GM23338 (cell line): Measurements from ENCODE around the gene ATP6V0C. TPM values are rescaled to one million over a fixed set of nuclear protein-coding genes. Genes with fewer than 3 reads are reported as not detected.

Experiments
- ATAC-seq: fragments of 200-7000 bp; cut with Tn5 transposase; 3 replicates; pipeline ENCODE4 v1.9.1; 2020
- DNase-seq: peaks from one replicate; pipeline ENCODE4 v3.0.0-alpha.2; 2015; ENCODE audit warnings: low spot score
- H2AFZ ChIP-seq: fragments of 200-600 bp; sonication (generic); 2 replicates; pipeline ENCODE4 v1.8.0; 2016; ENCODE audit warnings: antibody characterized with exemption, mild to moderate bottlenecking, moderate library complexity
- H3F3A ChIP-seq: fragments of 200-600 bp; sonication (generic); replicated peaks from 2 replicates; pipeline ENCODE4 v1.8.0; 2017; ENCODE audit warnings: antibody characterized with exemption, mixed run types, low read depth
- H3K27ac ChIP-seq: fragments of 200-600 bp; sonication (generic); 2 replicates; pipeline ENCODE4 v1.6.1; 2016; ENCODE audit warnings: low read depth
- H3K27me3 ChIP-seq: fragments of 200-600 bp; sonication (generic); 2 replicates; pipeline ENCODE4 v1.8.0; 2016; ENCODE audit warnings: mild to moderate bottlenecking, mixed run types, moderate library complexity; ENCODE audit not compliant: insufficient read depth
- H3K36me3 ChIP-seq: fragments of 200-600 bp; sonication (generic); 2 replicates; pipeline ENCODE4 v1.8.0; 2016; ENCODE audit warnings: mild to moderate bottlenecking; ENCODE audit not compliant: insufficient read depth
- H3K4me1 ChIP-seq: fragments of 200-600 bp; sonication (generic); 2 replicates; pipeline ENCODE4 v1.8.0; 2016; ENCODE audit warnings: mild to moderate bottlenecking, moderate library complexity; ENCODE audit not compliant: insufficient read depth
- H3K4me2 ChIP-seq: fragments of 200-600 bp; sonication (generic); 2 replicates; pipeline ENCODE4 v1.7.1; 2017; ENCODE audit warnings: mixed run types
- H3K4me3 ChIP-seq: fragments of 200-600 bp; sonication (generic); 2 replicates; pipeline ENCODE4 v1.6.1; 2016; ENCODE audit warnings: mixed run types
- H3K79me2 ChIP-seq: fragments of 200-600 bp; sonication (generic); replicated peaks from 2 replicates; pipeline ENCODE4 v1.8.0; 2017; ENCODE audit warnings: mild to moderate bottlenecking; ENCODE audit not compliant: insufficient read depth
- H3K9me2 ChIP-seq: fragments of 200-600 bp; sonication (generic); 2 replicates; pipeline ENCODE4 v1.8.0; 2017; ENCODE audit not compliant: insufficient read depth
- H4K20me1 ChIP-seq: fragments of 200-600 bp; sonication (generic); replicated peaks from 2 replicates; pipeline ENCODE4 v1.8.0; 2017; ENCODE audit warnings: mild to moderate bottlenecking; ENCODE audit not compliant: insufficient read depth
- H3K27ac Mint-ChIP-seq: 2 replicates; pipeline ENCODE4 v1.8.0; 2020; ENCODE audit warnings: inconsistent platforms, mild to moderate bottlenecking, moderate library complexity, mixed read lengths
- H3K27me3 Mint-ChIP-seq: 3 replicates; pipeline ENCODE4 v1.8.0; 2022; ENCODE audit warnings: low read depth, mild to moderate bottlenecking, moderate library complexity, mixed read lengths, inconsistent platforms; ENCODE audit not compliant: insufficient read depth, poor library complexity
- H3K36me3 Mint-ChIP-seq: 3 replicates; pipeline ENCODE4 v1.8.0; 2021; ENCODE audit warnings: low read depth, mild to moderate bottlenecking, inconsistent platforms, moderate library complexity, mixed read lengths
- H3K4me1 Mint-ChIP-seq: 3 replicates; pipeline ENCODE4 v1.8.0; 2020; ENCODE audit warnings: mild to moderate bottlenecking, inconsistent platforms, mixed read lengths
- H3K4me3 Mint-ChIP-seq: 3 replicates; pipeline ENCODE4 v1.8.0; 2021; ENCODE audit warnings: moderate library complexity, mild to moderate bottlenecking, inconsistent platforms, mixed read lengths
- H3K9me3 Mint-ChIP-seq: 3 replicates; pipeline ENCODE4 v1.8.0; 2020; ENCODE audit warnings: moderate library complexity, mild to moderate bottlenecking, inconsistent platforms, mixed read lengths
- CREB1 ChIP-seq: fragments of 250-450 bp; sonication (Bioruptor Pico); IDR thresholded peaks from 2 replicates; pipeline ENCODE4 v1.5.0; 2020; ENCODE audit warnings: low read depth, mild to moderate bottlenecking, moderate library complexity
- CTCF ChIP-seq, 2 experiments: fragments of 200-600 bp in 1 of 2; sonication (generic) in 1 of 2; conservative IDR thresholded peaks; 2 replicates each; pipeline versions ENCODE4 v1.5.1 to v1.6.1; 2016 to 2017; ENCODE audit warnings: antibody characterized with exemption in 2 of 2, low read depth in 2 of 2, mild to moderate bottlenecking in 2 of 2, moderate library complexity in 1 of 2
- ETS1 ChIP-seq: IDR thresholded peaks from 2 replicates; pipeline ENCODE4 v1.6.1; 2016; ENCODE audit warnings: antibody characterized with exemption
- EZH2 ChIP-seq: fragments of 200-600 bp; sonication (generic); IDR thresholded peaks from one replicate; pipeline ENCODE4 v1.8.0; 2017; ENCODE audit warnings: antibody characterized with exemption, mild to moderate bottlenecking, low read depth; ENCODE audit not compliant: unreplicated experiment
- EZH2phosphoT487 ChIP-seq: fragments of 200-600 bp; sonication (generic); IDR thresholded peaks from one replicate; pipeline ENCODE4 v1.8.1; 2018; ENCODE audit warnings: antibody characterized with exemption; ENCODE audit not compliant: unreplicated experiment
- JUNB ChIP-seq: IDR thresholded peaks from one replicate; pipeline ENCODE4 v1.6.1; 2016; ENCODE audit warnings: antibody characterized with exemption; ENCODE audit not compliant: unreplicated experiment
- NANOG ChIP-seq: IDR thresholded peaks from 2 replicates; pipeline ENCODE4 v1.6.1; 2016; ENCODE audit warnings: antibody characterized with exemption, borderline replicate concordance
- POLR2AphosphoS5 ChIP-seq: IDR thresholded peaks from 2 replicates; pipeline ENCODE4 v1.6.1; 2016; ENCODE audit warnings: antibody characterized with exemption, low read depth
- REST ChIP-seq: IDR thresholded peaks from one replicate; pipeline ENCODE4 v1.6.1; 2018; ENCODE audit warnings: antibody characterized with exemption; ENCODE audit not compliant: unreplicated experiment
- STAT1 ChIP-seq: IDR thresholded peaks from one replicate; pipeline ENCODE4 v1.6.1; 2016; ENCODE audit warnings: antibody characterized with exemption; ENCODE audit not compliant: unreplicated experiment
- ZNF114 ChIP-seq: fragments of 250-450 bp; sonication (Bioruptor Pico); IDR thresholded peaks from 2 replicates; pipeline ENCODE4 v1.5.0; 2020; ENCODE audit warnings: mild to moderate bottlenecking, moderate library complexity
- ZNF331 ChIP-seq: fragments of 250-450 bp; sonication (Bioruptor Pico); IDR thresholded peaks from 2 replicates; pipeline ENCODE4 v1.5.0; 2020; ENCODE audit warnings: low read depth, mild to moderate bottlenecking, moderate library complexity
- ZNF462 ChIP-seq: fragments of 250-450 bp; sonication (Bioruptor Pico); IDR thresholded peaks from 2 replicates; pipeline ENCODE4 v1.5.0; 2020; ENCODE audit warnings: mild to moderate bottlenecking, moderate library complexity
- polyA plus RNA-seq: library from polyadenylated mRNA; unstranded; fragments of >200 nt; fragmentation: Nextera tagmentation; extraction: Ambion mirVana; gene quantifications from 2 replicates; pipeline ENCODE4 v1.2.1, GENCODE V29; 2016
- total RNA-seq: library from RNA; depleted of rRNA; stranded (reverse); fragments of >200 nt; shearing (Covaris generic); gene quantifications from 2 replicates; pipeline ENCODE4 v1.2.3, GENCODE V29; 2014

The ATP6V0C gene
- total and polyA plus RNA-seq, 2 experiments from 2014 or later: 98.2 to 162 TPM

GRCh38 chr16:2505695-2506094 is 8.1 kb upstream of the ATP6V0C start:
- peaks cover 4% of the 10 kb centered on the region; the same call in 1 of the 2 replicates for H3F3A ChIP-seq
- no peak overlapping the region for H3K4me3 Mint-ChIP-seq
- no peak overlapping the region for H3K27ac ChIP-seq
- no peak overlapping the region for H2AFZ ChIP-seq
- H4K20me1 ChIP-seq: no peaks in the 10 kb centered on the region
- H3K4me2 ChIP-seq: no peak overlapping the region
- DNase-seq (no peak), ATAC-seq (no peak)
- H3K4me1 ChIP-seq: peaks cover 7% of the 10 kb centered on the region; the same call in 1 of the 2 replicates
- peaks cover 9% of the 10 kb centered on the region for H3K27me3 Mint-ChIP-seq
- no peaks in the 10 kb centered on the region for H3K9me3 Mint-ChIP-seq
- H3K9me2 ChIP-seq: no peaks in the 10 kb centered on the region
- no peak for TF ChIP-seq REST
- TF ChIP-seq CREB1 (CRISPR knock-in tag): no peak
- no peak for TF ChIP-seq ZNF462 (CRISPR knock-in tag)
- TF ChIP-seq ZNF114 (CRISPR knock-in tag): no peak
- no peak for TF ChIP-seq ZNF331 (CRISPR knock-in tag)
- TF ChIP-seq STAT1: no peak
- TF ChIP-seq JUNB: no peak
- no peak for TF ChIP-seq CTCF (conservative IDR thresholded peaks at IDR 0.05; ENCODE audit: low read depth in 2 of 2)
- no peak for TF ChIP-seq NANOG
- no peak for TF ChIP-seq ETS1
- TF ChIP-seq EZH2: no peak
- TF ChIP-seq POLR2AphosphoS5: no peak
- no peak for TF ChIP-seq EZH2phosphoT487
- H3K4me1 Mint-ChIP-seq: peaks cover 9% of the 10 kb centered on the region
- H3K36me3 Mint-ChIP-seq: no peaks in the 10 kb centered on the region
- H3K79me2 ChIP-seq: no peaks in the 10 kb centered on the region
- no peak overlapping the region for H3K4me3 ChIP-seq
- no peaks in the 10 kb centered on the region for H3K27me3 ChIP-seq
- H3K36me3 ChIP-seq: no peaks in the 10 kb centered on the region
- H3K27ac Mint-ChIP-seq: no peak overlapping the region
